CD4-positive, alpha-beta T cell treated with Interleukin-1 beta for 1 hour (primary cell): Measurements from ENCODE around the gene LHX4.

Source experiments
- DNase-seq, 2 donors: peaks; one replicate each; pipeline ENCODE4 v3.0.0-alpha.2; 2020 to 2022

LHX4 gene

GRCh38 chr1:180247061-180247460, 17.0 kb downstream of the LHX4 start:
- DNase-seq, result no peak

DNA sequence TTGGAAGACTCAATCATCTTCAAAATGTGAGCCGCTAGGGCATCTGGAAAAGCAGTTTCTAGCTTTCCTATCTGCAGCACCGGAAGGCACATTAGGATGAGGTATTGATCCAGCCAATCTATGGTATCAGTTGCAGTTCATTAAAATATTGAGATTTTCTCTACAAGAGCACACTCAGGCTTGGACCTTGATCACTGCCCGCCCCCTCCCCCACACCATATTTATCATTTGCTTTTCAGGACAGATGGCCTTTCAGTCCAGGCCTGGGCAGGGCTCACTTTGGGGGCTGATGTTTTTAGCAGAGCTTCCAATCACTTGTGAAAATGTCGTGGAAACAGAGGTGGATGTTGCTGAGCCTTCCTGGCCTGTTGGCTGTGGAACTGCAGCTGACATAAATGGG, 17.5 kb downstream of the LHX4 start:
- DNase-seq, result no peak

DNA sequence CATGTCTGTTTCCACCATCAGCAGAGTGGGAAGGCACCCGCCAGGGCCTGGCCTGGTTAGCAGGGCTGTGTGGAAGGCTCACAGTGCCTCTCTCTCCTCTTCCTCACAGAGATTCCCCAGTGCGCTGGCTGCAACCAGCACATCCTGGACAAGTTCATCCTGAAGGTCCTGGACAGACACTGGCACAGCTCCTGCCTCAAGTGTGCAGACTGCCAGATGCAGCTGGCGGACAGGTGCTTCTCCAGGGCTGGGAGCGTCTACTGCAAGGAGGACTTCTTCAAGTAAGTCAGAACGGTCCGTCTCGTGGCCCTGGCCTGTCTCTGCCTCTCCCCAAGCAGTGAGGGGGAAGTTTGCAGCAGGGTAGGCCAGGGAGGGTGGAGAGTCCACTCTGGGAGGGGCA, 18.1 kb downstream of the LHX4 start:
- no peak for DNase-seq

DNA sequence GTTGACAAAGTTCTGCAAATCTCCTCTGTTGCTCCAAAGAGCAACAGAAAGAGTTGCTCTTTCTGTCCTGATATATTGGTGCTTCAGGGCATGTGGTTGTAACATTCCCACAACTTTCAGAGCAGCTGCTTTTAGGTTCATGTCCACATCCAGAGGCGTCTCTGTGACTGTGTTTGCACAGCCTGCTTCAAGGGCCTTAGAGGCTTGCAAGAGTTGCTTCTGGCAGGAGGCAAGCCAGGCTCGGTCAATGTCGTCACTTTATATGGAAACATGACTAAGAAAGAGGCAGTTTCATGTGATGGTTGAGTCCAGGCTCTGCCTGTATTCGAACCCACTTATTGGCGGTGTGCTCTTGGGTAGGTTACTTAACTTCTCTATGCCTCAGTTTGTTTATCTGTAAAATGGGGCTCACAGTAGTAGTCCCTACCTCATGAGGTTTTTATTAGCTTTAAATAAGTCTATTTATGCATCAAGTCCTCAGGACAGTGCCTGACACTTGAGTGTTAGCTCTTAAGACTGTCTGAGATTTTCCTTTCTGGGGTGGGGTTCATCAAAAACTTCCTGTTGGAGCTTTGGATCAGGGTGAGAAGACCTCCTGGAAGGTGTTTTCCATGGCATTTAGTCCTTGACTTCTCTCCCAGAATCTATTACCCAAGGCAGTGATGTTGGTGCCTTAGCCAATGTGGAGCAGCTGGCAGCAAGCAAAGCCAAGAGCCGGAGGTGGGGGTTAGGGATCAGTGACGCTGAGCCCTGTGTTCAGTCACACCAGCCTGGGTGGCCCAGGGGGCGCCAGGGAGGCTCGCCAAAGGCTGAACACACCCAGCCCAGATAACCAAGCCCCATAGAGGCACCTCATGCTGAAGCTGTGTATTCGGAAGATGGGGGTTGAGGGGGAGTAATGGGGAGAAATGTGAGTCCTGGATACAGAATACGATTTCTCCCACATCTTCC, 18.9 kb downstream of the LHX4 start:
- no peak for DNase-seq

DNA sequence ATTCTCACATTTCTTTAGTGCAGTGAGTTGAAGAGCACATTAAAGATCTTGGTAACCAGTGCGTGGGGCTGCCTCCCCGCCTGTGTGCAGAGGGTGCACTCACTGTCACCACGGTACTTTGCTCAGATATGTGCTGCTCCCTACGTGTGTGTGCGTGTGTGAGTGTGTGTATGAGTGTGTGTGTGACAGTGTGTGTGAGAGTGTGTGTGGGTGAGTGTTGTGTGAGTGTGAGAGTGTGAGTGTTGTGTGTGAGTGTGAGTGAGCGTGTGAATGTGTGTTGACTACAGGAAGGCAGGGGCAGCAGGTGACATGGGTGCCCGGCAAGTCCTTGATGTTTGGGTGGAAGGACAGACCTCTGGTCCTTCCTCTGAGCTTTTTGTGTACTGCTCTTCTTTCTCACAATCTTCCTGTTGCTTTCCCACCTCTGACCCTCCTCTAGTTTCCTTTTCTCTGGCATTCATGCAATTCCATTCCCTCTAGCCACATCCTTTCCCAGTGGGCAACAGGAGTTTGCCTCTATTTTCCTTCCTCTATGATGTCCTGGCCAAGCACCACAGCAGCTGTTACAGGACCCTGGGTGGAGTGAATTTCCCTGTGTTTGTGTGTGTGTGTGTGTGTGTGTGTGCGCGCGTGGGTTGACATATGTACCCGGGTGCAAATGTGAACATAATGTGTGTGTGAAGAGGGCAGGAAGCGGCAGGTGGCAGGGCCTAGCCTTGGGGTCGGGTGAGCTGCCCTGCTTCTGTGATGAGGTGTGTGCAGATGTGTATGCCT, 19.8 kb downstream of the LHX4 start:
- DNase-seq, result no peak

DNA sequence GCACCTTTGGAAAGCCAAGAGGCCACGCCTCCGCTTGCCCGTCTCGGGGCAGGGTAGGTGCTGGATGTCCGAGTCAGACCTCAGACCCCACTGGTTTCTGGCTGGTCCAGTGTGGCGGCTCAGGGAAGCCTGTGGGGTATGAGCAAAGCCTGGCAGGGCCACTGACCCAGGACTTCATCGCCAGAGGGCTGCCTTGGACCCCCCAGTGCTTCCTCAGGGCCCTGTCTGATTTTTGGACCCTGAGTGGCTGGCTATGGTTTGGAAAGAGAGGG, 20.4 kb downstream of the LHX4 start:
- DNase-seq, result no peak

GRCh38 chr1:180250883-180251509, 20.9 kb downstream of the LHX4 start:
- DNase-seq, result no peak

DNA sequence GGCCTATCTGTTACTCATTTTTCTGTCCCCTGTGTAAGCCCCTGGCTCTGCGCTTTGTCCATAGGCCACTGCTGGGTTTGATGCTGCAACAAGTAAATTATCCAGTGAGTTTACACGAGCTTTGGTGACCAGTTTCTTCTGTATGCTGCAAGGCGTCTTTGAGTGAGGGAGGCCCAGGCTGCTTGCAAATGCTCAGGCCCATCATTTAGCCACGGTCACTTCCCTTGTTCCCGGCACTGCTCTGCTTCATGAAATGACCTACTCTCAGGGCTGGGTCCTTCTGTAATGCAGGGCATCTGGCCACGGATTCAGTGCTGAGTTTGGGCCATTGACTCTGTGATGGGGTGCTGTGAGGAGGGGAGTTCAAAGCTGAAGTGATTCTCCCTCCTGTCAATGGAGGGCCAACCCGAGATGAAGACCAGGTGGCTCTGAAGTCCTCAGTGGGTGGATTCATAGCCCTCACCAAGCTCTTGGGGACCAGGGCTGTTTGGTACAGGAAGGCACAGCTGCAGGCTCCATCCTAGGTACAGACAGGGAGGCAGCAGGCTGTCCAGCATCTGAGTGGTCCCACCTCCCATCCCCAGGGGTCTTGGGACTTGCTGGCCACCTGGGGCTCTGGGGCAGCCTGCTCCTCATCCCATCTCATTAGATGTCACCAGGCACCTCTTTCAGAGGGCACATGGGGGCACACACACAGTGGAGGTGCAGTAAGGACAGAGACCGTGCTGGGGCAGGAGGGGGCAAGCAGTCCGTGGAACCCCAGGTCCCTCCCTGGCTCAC, 21.7 kb downstream of the LHX4 start:
- DNase-seq, result no peak

GRCh38 chr1:180252638-180253536, 22.8 kb downstream of the LHX4 start:
- DNase-seq, result peak; percentile 69 to 70

DNA sequence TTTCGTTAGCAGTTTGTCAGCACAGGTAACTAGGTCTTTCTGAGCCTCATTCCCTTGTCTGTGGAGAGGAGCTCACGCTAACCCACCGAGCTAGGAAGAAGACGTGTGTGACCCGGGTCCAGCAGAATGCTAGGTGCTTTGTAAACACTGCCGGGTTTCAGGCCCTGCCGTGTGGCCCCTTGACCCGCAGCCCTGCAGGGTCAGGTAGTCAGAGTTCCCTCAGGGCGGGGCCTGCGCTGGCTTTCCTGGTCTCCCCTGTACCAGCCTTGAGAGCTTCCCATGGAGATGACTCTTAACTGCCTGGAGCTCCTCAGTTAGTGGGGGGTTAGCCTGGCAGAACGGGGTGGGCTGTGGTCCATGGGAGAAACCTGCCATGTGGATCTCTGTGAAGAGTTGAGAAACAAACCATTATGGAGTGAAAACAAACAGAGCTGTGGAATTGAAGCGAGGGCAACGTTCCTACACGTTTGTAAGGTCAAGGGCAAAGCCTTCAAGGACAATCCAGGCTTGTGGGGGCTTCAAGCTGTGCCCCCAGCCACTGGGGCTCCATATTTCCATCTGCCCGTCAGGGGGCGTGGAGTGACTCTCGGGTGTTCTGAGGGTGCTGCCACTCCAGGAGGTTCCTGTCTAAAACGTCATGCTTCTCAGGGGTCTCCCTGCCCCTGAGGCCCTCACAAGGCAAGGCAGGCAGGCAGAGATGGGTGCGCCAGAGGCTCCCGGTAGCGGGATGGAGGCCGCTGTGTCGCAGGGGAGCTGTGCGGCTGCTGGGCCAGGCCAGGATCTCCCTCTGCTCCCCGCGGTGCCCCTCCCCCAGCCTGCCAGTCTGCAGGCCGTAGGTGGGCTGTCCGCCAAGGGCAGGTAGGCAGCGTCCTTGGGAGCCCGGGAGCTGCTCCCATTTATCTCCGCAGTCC, 23.8 kb downstream of the LHX4 start:
- DNase-seq, result no peak

DNA sequence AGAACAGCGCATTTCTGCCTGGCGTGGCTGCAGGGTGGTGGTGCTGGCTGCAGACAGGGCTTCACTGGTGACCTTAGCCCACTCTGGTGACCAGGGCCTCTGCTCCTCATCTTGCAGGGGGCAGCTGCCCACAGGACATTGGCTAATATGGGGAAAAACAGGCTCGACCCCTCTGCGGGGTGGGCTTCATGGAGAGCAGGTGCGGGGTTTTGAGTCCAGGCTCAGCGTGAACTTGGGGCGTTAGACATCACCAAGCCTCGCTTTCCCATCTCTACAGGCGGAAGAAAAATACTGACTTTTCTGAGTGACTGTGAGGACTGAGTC, 24.4 kb downstream of the LHX4 start:
- DNase-seq, result no peak

- DNase-seq, result no peak
Measured at GRCh38 chr1:180254854-180255253, 24.8 kb downstream of the LHX4 start.

DNA sequence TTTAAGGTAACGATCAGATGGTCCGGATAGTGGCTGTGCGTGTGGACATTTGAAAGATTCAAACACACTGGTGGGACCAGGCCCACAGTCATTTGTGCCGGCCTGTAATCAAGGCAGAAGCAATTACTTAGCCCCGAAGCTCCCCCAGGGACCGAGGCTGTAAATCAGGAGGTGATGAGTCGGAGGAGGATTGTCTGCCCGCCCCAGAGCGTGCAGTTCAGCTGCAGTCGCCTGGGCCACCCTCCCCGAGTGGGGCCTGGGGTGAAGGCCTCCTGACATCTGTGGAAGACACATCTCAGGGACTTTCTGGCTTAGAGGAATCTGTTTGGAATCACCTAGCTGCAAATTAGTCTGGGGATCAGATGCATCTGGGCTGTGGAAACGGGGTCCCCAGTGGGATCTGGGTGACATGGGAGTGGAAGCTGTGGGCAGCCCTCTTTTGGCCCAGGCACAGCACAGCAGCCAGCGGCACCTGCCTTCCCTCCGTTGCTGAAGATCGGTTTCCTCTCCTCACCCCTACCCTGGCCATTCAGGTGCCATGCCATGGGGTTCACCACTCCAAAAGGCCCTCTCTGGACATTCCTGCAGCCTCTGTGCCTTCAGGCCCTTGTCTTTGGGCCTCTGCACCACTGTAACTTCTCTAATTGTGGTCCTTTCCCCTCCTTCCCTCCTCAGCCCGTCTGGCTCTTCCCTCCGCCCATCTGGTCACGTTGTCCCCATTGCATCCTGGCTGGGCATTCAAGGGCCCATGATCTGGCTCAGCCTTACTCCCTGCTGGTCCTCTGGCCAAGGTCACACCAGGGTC, 25.7 kb downstream of the LHX4 start:
- DNase-seq, result no peak

DNA sequence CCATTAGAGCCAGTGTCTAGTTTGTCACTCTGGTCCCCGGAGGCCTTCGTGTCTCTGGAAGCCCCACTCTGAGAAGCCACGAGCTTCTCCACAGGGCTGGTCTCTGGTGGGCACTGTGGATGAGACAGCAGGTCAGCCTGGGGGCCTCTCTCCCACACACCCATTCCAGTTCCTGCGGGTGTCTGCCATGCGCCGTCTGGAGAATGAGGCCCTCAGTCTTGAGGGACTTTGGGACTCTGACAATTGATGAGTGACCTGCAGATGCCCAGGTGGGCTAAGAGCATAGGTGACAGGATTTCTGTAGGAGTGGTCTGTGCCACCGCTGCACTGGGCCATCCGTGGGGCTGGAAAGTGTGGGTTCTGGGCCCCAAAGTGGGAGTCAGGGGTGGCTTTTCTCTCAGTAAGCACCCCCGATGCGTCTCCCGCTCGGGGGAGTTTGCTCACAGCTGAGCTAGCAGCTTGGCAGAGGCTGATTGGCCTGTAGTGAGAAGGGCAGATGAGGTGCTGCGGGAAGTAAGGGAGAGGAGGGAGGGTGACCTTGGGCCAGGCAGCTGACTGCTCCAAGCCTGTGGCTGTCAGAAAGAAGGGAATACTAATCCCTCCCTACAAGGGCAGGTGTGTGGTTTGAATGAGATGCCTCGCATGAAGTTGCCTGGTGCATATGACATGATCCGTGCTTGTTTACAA, 26.4 kb downstream of the LHX4 start:
- DNase-seq, result no peak

- DNase-seq, result no peak
Measured at GRCh38 chr1:180257028-180257386, 26.9 kb downstream of the LHX4 start.

DNA sequence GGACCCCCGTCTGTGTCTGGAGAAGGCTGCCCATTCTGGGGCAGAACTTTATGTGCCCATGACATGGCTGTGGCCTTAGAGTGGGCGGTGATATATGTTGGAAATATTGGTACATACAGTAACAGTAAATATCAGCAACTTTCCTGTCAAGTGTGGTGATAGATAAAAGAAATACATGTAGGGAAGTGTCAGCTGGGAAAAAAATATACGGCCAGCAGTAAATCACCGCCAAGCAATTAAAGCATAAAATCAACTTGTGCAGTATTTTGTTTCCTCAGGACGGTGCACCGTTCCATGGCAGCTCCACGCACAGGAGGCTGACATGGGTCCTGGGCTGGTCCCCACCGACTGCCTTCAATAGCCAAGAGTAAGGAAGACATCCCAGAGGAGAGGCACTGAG, 27.4 kb downstream of the LHX4 start:
- no peak for DNase-seq

DNA sequence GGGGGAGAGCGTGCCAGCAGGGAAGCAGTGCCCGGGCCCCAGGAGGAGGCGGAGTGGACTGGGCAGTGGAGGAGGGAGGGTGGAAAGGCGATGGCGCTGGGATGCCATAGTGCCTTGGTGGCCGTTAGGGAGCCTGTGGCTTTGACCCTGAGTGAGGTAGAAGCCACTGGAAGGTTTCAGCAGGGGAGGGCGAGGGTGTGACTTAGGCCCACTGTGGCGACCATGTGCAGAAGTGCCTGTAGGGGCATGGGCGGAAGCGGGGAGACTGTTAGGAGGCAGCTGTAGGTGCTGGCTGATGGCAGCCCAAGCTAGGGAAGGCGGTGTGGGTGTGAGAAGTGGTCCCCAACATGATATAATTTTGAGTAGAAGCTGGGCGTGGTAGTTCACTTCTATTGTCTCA, 28.2 kb downstream of the LHX4 start:
- DNase-seq, result no peak

- DNase-seq, result no peak
Measured at GRCh38 chr1:180258935-180259334, 28.9 kb downstream of the LHX4 start.
